Tibial nerve (tissue), 3 donors: ENCODE data around the gene DMBX1.

Experiments
- POLR2A ChIP-seq, 2 donors: fragments of 450-650 bp; IDR thresholded peaks; one replicate each; pipeline ENCODE4 v1.6.1; 2017; ENCODE audit warnings: antibody characterized with exemption in 2 of 2, mild to moderate bottlenecking in 2 of 2, moderate library complexity in 2 of 2
- TF ChIP-seq, protein P1 (sequence below), 5 experiments: fragments of 200-600 bp in 3 of 5; fragments of 450-650 bp in 2 of 5; sonication (generic) in 3 of 5; IDR thresholded peaks; one replicate each; pipeline ENCODE4 v1.5.1; 2016 to 2019; ENCODE audit warnings: antibody characterized with exemption in 5 of 5, mild to moderate bottlenecking in 3 of 5, moderate library complexity in 2 of 5

DNA sequence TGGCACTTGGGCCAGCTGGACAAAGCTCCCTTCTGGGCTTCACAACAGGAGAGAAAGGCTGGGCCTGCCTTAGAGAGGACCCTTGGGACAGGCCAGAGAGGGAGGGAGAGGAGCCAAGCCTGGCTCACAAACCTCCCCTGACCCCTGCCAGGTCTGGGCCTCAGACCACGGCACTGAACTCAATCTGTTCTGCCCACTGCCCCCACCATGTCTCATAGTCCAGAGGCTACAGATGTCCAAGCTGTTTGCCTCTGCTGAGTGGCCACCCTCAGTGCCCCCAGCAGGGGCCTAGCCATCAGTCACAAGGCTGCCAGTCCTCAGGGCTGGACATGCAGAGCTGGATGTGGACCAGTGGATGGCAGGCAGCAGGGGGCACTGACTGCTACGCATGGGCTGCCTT lies 13.0 kb upstream of the DMBX1 start:
- TF ChIP-seq, protein P1, sequence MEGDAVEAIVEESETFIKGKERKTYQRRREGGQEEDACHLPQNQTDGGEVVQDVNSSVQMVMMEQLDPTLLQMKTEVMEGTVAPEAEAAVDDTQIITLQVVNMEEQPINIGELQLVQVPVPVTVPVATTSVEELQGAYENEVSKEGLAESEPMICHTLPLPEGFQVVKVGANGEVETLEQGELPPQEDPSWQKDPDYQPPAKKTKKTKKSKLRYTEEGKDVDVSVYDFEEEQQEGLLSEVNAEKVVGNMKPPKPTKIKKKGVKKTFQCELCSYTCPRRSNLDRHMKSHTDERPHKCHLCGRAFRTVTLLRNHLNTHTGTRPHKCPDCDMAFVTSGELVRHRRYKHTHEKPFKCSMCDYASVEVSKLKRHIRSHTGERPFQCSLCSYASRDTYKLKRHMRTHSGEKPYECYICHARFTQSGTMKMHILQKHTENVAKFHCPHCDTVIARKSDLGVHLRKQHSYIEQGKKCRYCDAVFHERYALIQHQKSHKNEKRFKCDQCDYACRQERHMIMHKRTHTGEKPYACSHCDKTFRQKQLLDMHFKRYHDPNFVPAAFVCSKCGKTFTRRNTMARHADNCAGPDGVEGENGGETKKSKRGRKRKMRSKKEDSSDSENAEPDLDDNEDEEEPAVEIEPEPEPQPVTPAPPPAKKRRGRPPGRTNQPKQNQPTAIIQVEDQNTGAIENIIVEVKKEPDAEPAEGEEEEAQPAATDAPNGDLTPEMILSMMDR (IDR thresholded peaks at IDR 0.05) = no peak
- no peak for TF ChIP-seq POLR2A (IDR thresholded peaks at IDR 0.05)
